ENCODE measurements around the gene PRKG1.

The PRKG1 gene

GRCh38 chr10:51629934-51630639 lies 555.8 kb downstream of the PRKG1 start:
- ChIA-PET CTCF (no interaction called here), POLR2A (ENCODE audit: low non-redundant PET) (no interaction called here)
- no peak for TF ChIP-seq CTCF (conservative IDR thresholded peaks at IDR 0.05; ENCODE audit: low read depth)
- DNase-seq (ENCODE audit: low spot score) = no peak
- no peak overlapping the region for H3K27ac ChIP-seq

GRCh38 chr10:51630640-51631005 lies 556.3 kb downstream of the PRKG1 start:
- POLR2A ChIA-PET (ENCODE audit: low non-redundant PET) = no interaction called here
- CTCF ChIA-PET = no interaction called here
- no peak for TF ChIP-seq CTCF (conservative IDR thresholded peaks at IDR 0.05; ENCODE audit: low read depth)

GRCh38 chr10:51635436-51635835 lies 561.1 kb downstream of the PRKG1 start:
- ChIA-PET POLR2A (ENCODE audit: low non-redundant PET) (no interaction called here), CTCF (no interaction called here)
- no peak for TF ChIP-seq CTCF (conservative IDR thresholded peaks at IDR 0.05; ENCODE audit: low read depth)
- no peak overlapping the region for H3K27ac ChIP-seq
- no peak for DNase-seq (ENCODE audit: low spot score)

More at GRCh38 chr10:51630640-51631005, 556.3 kb downstream of the PRKG1 start:
- H3K27ac ChIP-seq = no peak overlapping the region
- no peak for DNase-seq (ENCODE audit: low spot score)

- ChIA-PET CTCF (no interaction called here), POLR2A (ENCODE audit: low non-redundant PET) (no interaction called here)
- no peak for TF ChIP-seq CTCF (conservative IDR thresholded peaks at IDR 0.05; ENCODE audit: low read depth)
- no peak for DNase-seq (ENCODE audit: low spot score)
- H3K27ac ChIP-seq = no peak overlapping the region
Measured at GRCh38 chr10:51638211-51638610, 563.9 kb downstream of the PRKG1 start.

GRCh38 chr10:51638737-51639136 lies 564.5 kb downstream of the PRKG1 start:
- no peak for TF ChIP-seq CTCF (conservative IDR thresholded peaks at IDR 0.05; ENCODE audit: low read depth)
- CTCF ChIA-PET = no interaction called here
- no peak overlapping the region for H3K27ac ChIP-seq
- POLR2A ChIA-PET (ENCODE audit: low non-redundant PET) = no interaction called here
- DNase-seq (ENCODE audit: low spot score) = no peak

- CTCF ChIA-PET = interaction anchor here (0.6 kb wide), 2 partner anchors 576 to 1959 kb away, joined by 3 to 5 read pairs; no protein-coding TSS in a partner anchor
- POLR2A ChIA-PET (ENCODE audit: low non-redundant PET) = no interaction called here
- DNase-seq (ENCODE audit: low spot score) = no peak
- TF ChIP-seq CTCF (conservative IDR thresholded peaks at IDR 0.05; ENCODE audit: low read depth) = no peak
- no peak overlapping the region for H3K27ac ChIP-seq
Measured at GRCh38 chr10:51640120-51640819, 566.0 kb downstream of the PRKG1 start.
